ENCODE results near the gene PHC2.

The PHC2 gene

DNA sequence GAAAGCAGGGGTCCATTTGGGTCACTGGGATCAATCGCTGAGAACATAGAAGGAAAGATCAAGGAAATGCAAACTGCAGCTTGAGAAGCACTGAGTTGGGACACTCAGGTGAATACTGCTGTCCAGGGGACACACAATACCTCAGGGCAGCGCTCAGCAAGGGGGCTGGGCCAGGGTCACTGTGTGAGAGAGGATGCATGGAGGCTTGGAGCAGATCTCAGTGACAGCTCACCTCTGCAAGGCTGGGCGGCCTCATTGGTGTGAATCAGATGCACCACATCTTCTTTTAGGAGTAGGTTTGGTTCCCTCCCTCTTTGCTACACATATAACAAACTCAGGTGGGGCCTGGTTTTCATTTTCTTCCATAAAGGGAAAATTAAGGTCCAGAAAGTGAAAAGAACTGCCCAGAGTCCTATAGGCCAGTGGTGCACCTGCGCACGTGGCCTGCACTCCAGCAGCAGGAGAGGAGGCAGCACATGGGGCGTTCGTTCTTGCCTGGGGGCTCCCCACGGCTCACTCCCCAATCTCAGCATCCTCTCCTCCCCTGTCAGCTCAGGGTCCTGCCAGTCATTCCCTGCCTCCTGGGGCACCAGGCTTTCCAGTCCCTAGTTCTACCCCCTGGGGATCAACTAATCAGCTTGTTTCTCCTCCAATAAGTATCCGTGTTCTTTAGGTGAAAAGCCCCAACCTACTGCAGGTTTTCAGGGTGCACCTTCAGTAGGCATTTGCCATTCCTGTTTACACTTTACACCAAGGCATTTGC lies 111.5 kb downstream of the PHC2 start:
- H3K79me2 ChIP-seq (ENCODE audit: insufficient read depth, low read length) = no peaks in the 10 kb centered on the region
- no peak overlapping the region for H2AFZ ChIP-seq (ENCODE audit: low read length)
- no peak overlapping the region for H3K4me2 ChIP-seq (ENCODE audit: low read length)
- 0 out of 2 replicates have a peak, but pooled peaks cover 4% of the 10 kb centered on the region for H3K36me3 ChIP-seq (ENCODE audit: insufficient read depth, low read length)
- no peaks in the 10 kb centered on the region for H3K27me3 ChIP-seq (ENCODE audit: insufficient read depth, low read length)
- no peaks in the 10 kb centered on the region for H3F3A ChIP-seq (ENCODE audit: insufficient read depth, low read length)
- H3K9me2 ChIP-seq (ENCODE audit: low read depth, low read length) = no peaks in the 10 kb centered on the region
- H3K27ac ChIP-seq (ENCODE audit: low read depth, low read length, poor library complexity, severe bottlenecking) = no peak overlapping the region
- H3K4me1 ChIP-seq (ENCODE audit: insufficient read depth, low read length, severe bottlenecking) = peaks cover 7% of the 10 kb centered on the region
- no peak for TF ChIP-seq EZH2 (IDR thresholded peaks at IDR 0.05; ENCODE audit: borderline replicate concordance, low read length)
- TF ChIP-seq, protein P1, sequence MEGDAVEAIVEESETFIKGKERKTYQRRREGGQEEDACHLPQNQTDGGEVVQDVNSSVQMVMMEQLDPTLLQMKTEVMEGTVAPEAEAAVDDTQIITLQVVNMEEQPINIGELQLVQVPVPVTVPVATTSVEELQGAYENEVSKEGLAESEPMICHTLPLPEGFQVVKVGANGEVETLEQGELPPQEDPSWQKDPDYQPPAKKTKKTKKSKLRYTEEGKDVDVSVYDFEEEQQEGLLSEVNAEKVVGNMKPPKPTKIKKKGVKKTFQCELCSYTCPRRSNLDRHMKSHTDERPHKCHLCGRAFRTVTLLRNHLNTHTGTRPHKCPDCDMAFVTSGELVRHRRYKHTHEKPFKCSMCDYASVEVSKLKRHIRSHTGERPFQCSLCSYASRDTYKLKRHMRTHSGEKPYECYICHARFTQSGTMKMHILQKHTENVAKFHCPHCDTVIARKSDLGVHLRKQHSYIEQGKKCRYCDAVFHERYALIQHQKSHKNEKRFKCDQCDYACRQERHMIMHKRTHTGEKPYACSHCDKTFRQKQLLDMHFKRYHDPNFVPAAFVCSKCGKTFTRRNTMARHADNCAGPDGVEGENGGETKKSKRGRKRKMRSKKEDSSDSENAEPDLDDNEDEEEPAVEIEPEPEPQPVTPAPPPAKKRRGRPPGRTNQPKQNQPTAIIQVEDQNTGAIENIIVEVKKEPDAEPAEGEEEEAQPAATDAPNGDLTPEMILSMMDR (IDR thresholded peaks at IDR 0.05; ENCODE audit: low read length) = no peak
- no peaks in the 10 kb centered on the region for H3K9me3 ChIP-seq (ENCODE audit: low read length)
- no peak overlapping the region for H3K4me3 ChIP-seq (ENCODE audit: low read depth, low read length, poor library complexity, severe bottlenecking)
- H4K20me1 ChIP-seq (ENCODE audit: insufficient read depth, low read length) = no peaks in the 10 kb centered on the region
- H3K9ac ChIP-seq (ENCODE audit: low read length) = no peak overlapping the region

DNA sequence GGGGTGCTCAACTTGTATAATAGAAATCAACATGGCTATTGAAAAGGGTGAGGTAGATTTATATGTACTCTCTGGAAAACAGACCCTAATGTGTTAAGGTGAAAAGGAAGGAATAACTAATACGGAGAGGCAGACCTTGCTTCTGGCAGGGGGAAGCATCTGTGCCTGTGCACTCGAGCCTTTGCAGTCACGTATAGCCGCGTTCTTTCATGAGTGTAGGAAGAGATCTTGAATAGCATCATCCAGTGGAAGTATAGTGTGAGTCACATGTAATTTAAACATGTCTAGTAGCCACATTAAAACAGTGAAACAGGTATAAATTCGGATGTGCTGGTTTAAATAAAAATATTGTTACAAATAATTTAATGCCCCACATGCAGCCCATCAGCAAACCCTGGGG lies 112.9 kb downstream of the PHC2 start:
- Histone ChIP-seq H3K4me2 (ENCODE audit: low read length) (no peak overlapping the region), H3K27me3 (ENCODE audit: insufficient read depth, low read length) (no peaks in the 10 kb centered on the region), H3K4me3 (ENCODE audit: low read depth, low read length, poor library complexity, severe bottlenecking) (no peak overlapping the region), H3K9me3 (ENCODE audit: low read length) (no peaks in the 10 kb centered on the region), H3K9ac (ENCODE audit: low read length) (no peak overlapping the region), H3K9me2 (ENCODE audit: low read depth, low read length) (no peaks in the 10 kb centered on the region), H3K27ac (ENCODE audit: low read depth, low read length, poor library complexity, severe bottlenecking) (no peak overlapping the region), H4K20me1 (ENCODE audit: insufficient read depth, low read length) (no peaks in the 10 kb centered on the region), H3K79me2 (ENCODE audit: insufficient read depth, low read length) (no peaks in the 10 kb centered on the region), H3F3A (ENCODE audit: insufficient read depth, low read length) (no peaks in the 10 kb centered on the region), H3K4me1 (ENCODE audit: insufficient read depth, low read length, severe bottlenecking) (peaks cover 4% of the 10 kb centered on the region), H2AFZ (ENCODE audit: low read length) (no peak overlapping the region), H3K36me3 (ENCODE audit: insufficient read depth, low read length) (no peaks in the 10 kb centered on the region)
- TF ChIP-seq, protein P1 (IDR thresholded peaks at IDR 0.05; ENCODE audit: low read length) = no peak
- no peak for TF ChIP-seq EZH2 (IDR thresholded peaks at IDR 0.05; ENCODE audit: borderline replicate concordance, low read length)

- no peak overlapping the region for H3K4me2 ChIP-seq (ENCODE audit: low read length)
- H3K79me2 ChIP-seq (ENCODE audit: insufficient read depth, low read length) = no peaks in the 10 kb centered on the region
- no peak overlapping the region for H3K9ac ChIP-seq (ENCODE audit: low read length)
- no peaks in the 10 kb centered on the region for H3K9me2 ChIP-seq (ENCODE audit: low read depth, low read length)
- H3K27ac ChIP-seq (ENCODE audit: low read depth, low read length, poor library complexity, severe bottlenecking) = no peak overlapping the region
- no peaks in the 10 kb centered on the region for H3K9me3 ChIP-seq (ENCODE audit: low read length)
- no peaks in the 10 kb centered on the region for H3K4me1 ChIP-seq (ENCODE audit: insufficient read depth, low read length, severe bottlenecking)
- no peak overlapping the region for H2AFZ ChIP-seq (ENCODE audit: low read length)
- TF ChIP-seq EZH2 (IDR thresholded peaks at IDR 0.05; ENCODE audit: borderline replicate concordance, low read length) = no peak
- TF ChIP-seq, protein P1 (IDR thresholded peaks at IDR 0.05; ENCODE audit: low read length) = no peak
- H3K27me3 ChIP-seq (ENCODE audit: insufficient read depth, low read length) = no peaks in the 10 kb centered on the region
- no peaks in the 10 kb centered on the region for H3F3A ChIP-seq (ENCODE audit: insufficient read depth, low read length)
- H3K36me3 ChIP-seq (ENCODE audit: insufficient read depth, low read length) = no peaks in the 10 kb centered on the region
- no peak overlapping the region for H3K4me3 ChIP-seq (ENCODE audit: low read depth, low read length, poor library complexity, severe bottlenecking)
- H4K20me1 ChIP-seq (ENCODE audit: insufficient read depth, low read length) = no peaks in the 10 kb centered on the region
Observed at GRCh38 chr1:33317354-33317753, 113.5 kb downstream of the PHC2 start.
